ENCODE results near the gene HSBP1L1.

- TF ChIP-seq CTCF (IDR thresholded peaks at IDR 0.05) = no peak
- no peak for TF ChIP-seq POLR2AphosphoS5 (IDR thresholded peaks at IDR 0.05)
Measured at GRCh38 chr18:79944746-79945117, 19.7 kb upstream of the HSBP1L1 start.

Data from breast epithelium (tissue), 3 donors.